ENCODE measurements around the gene NME9.

The NME9 gene

DNA sequence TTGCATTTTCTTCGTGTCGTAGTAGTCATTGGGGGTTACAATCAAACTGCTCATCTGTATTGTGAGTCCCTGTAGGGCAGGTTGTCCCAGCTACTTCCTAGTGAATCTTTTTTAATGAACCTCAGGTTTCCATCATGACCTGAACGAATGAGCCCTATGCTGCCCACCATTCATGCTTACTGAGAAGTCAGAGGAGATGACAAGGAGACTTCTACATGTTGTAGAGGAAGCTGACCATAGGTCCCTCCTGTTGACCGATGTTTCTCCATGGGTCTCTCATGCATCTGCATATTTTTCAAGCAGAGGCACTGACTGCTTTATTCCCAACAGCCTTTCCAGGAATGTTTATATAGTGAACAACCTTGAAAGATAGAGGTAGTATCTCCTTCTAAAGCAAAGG is 5.0 kb upstream of the NME9 start:
- no peak for DNase-seq (ENCODE audit: low read depth)
- no peak overlapping the region for H3K4me3 ChIP-seq (ENCODE audit: low read depth, low read length)
- TF ChIP-seq, protein P1, sequence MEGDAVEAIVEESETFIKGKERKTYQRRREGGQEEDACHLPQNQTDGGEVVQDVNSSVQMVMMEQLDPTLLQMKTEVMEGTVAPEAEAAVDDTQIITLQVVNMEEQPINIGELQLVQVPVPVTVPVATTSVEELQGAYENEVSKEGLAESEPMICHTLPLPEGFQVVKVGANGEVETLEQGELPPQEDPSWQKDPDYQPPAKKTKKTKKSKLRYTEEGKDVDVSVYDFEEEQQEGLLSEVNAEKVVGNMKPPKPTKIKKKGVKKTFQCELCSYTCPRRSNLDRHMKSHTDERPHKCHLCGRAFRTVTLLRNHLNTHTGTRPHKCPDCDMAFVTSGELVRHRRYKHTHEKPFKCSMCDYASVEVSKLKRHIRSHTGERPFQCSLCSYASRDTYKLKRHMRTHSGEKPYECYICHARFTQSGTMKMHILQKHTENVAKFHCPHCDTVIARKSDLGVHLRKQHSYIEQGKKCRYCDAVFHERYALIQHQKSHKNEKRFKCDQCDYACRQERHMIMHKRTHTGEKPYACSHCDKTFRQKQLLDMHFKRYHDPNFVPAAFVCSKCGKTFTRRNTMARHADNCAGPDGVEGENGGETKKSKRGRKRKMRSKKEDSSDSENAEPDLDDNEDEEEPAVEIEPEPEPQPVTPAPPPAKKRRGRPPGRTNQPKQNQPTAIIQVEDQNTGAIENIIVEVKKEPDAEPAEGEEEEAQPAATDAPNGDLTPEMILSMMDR (IDR thresholded peaks at IDR 0.05; ENCODE audit: low read depth, low read length, missing control alignments) = no peak

DNA sequence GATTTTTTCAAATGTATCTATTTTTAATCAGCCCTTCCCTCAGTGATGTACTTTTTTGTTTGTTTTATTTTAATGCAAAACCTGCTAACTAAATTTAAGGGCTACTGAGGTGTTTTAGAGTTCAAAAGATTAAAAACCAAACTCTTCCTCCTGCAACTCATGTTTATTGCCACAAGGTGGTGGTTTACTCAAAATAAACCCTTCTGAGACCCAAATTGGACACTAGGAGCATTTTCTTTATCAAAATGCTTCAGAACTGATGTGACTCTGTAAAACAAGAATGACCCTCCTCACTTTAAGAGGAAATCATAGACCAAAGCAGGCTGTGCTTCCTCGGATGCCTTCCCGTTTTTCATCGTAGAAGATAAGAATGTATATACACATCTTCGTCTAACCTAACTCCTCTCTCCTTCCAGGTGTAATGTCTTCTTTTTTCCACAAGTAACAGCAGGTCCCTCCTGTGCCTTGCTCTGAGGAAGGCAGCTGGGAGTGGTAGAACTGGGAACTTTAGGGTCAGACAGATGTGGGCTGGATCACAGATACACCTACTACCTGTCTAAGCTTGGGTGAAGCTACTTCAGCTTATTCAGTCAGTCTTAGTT is 2.9 kb upstream of the NME9 start:
- DNase-seq (ENCODE audit: low read depth) = no peak
- no peak overlapping the region for H3K4me3 ChIP-seq (ENCODE audit: low read depth, low read length)
- TF ChIP-seq, protein P1 (IDR thresholded peaks at IDR 0.05; ENCODE audit: low read depth, low read length, missing control alignments) = peak; percentile 40

DNA sequence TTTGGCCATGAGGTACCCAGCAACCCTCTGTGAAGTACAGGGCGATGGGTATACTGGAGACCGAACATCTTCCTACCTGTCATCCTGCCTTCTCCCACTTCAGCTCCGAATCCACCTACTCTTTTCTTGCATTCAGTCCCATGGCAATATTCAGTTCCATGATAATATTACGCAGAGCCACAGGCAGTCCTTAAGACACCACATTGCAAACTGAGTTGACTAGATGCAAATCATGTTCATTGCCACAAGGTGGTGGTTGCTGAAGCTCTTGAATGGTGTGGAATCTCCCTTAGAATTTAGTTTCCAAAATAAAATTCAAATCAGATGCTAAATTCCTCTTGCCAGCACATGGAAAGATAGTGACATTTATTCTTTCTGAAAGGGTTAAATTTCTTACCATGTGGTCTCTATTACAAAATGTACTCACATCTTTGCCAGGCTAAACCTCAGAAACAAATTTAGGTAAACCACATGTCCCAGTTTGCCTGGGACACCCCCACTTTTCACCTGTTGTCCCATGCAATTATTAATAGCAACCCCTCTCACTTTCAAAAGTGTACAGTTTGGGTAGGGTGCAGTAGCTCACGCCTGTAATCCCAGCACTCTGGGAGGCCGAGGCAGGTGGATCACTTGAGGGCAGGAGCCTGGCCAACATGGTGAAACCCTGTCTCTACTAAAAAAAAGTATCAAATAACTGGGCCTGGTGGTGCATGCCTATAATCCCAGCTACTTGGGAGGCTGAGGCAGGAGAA is 1.7 kb upstream of the NME9 start:
- no peak for DNase-seq (ENCODE audit: low read depth)
- no peak overlapping the region for H3K4me3 ChIP-seq (ENCODE audit: low read depth, low read length)
- TF ChIP-seq, protein P1 (IDR thresholded peaks at IDR 0.05; ENCODE audit: low read depth, low read length, missing control alignments) = peak; percentile 16

DNA sequence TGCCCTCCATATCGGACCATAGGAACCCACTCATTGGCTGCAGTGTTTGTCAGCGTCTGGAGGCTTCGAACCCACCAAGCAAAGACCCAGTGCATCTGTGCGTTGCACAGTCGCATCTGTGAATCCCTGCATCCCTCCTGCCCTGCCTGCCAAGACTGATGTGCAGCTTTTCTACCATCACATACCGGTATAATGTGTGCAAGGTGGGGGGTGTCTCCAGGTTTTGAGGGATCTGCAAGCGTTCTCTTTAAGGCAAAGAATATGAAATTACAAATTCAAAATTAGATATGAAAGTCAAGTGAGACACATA is 288 bp upstream of the NME9 start:
- TF ChIP-seq, protein P1 (IDR thresholded peaks at IDR 0.05; ENCODE audit: low read depth, low read length, missing control alignments) = no peak
- DNase-seq (ENCODE audit: low read depth) = no peak
- peak overlapping the region; percentile 35 for H3K4me3 ChIP-seq (ENCODE audit: low read depth, low read length)

DNA sequence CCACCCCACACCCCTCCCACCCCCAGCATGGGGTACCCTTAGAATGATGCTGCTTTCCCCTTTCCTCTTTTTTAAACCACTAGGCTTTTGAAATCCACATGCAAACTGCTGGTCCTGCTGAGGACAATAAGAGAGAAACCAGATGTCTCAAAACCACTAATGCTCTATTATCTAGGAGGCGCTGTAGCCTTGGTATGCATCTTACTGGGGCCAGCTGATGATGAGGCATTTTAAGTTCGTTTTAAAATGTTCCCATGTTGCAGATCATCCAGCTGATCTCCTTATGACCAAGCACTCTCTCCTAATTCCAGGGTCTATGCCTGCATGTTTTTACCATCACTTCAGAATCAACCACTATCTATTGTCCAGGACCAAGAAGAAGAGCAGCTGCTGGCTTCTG is 1.3 kb downstream of the NME9 start:
- DNase-seq (ENCODE audit: low read depth) = no peak
- TF ChIP-seq, protein P1 (IDR thresholded peaks at IDR 0.05; ENCODE audit: low read depth, low read length, missing control alignments) = peak; percentile 32
- H3K4me3 ChIP-seq (ENCODE audit: low read depth, low read length) = no peak overlapping the region

DNA sequence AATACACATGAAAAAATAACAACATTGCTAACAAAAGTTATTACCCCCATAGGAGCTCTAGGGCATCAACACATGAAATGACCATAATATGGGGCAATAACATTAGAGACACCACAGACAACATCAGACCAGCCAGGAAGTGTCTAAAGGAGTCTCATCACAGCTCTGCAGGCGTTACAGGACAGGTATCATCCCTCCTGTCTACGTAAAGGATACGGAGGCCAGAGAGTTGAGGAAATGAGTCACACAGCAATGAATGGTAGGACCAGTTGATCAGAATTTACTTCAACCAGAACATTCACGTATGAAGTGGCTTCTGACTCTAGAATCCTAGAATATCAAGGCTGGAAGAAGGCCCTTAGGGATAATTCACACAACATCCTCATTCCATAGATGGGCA is 1.8 kb downstream of the NME9 start:
- no peak for DNase-seq (ENCODE audit: low read depth)
- TF ChIP-seq, protein P1 (IDR thresholded peaks at IDR 0.05; ENCODE audit: low read depth, low read length, missing control alignments) = no peak
- no peak overlapping the region for H3K4me3 ChIP-seq (ENCODE audit: low read depth, low read length)
